ENCODE results near the gene RETREG2.

Gene RETREG2

DNA sequence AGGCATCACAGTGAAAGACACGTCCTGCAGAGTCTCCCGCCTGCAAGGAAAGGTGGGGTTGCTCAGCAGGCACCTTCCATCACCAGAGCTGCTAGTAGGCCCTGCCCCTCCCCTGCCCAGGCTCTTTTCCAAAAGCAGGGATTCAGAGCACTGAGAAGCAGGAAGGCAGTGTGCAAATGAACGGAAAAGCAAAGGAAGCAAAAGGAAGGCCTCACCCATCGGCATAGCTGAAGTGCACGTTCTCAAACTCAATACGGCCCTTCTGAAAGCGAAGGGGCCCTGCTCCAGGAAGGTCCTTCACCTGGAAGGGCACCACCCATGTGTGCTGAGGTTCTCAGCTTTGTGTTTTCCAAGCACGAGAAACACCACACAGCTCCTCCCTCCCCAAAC lies 34.9 kb downstream of the RETREG2 start:
- no peak overlapping the region for H3K27ac ChIP-seq
- peaks cover 47% of the 10 kb centered on the region for H3K4me1 ChIP-seq
- peaks cover 76% of the 10 kb centered on the region for H3K36me3 ChIP-seq
- H3K4me2 ChIP-seq: no peak overlapping the region
- TF ChIP-seq Cebpa-rat (IDR thresholded peaks at IDR 0.05): no peak
- H3K9me3 ChIP-seq: no peaks in the 10 kb centered on the region
- no peaks in the 10 kb centered on the region for H3K27me3 ChIP-seq
- peaks cover 2% of the 10 kb centered on the region; the same call in 1 of the 2 replicates for H4K20me1 ChIP-seq
- H3K9ac ChIP-seq: no peak overlapping the region
- no peak overlapping the region for H3K4me3 ChIP-seq

GRCh38 chr2:219213486-219214071 lies 35.5 kb downstream of the RETREG2 start:
- peaks cover 71% of the 10 kb centered on the region for H3K36me3 ChIP-seq
- no peak overlapping the region for H3K4me3 ChIP-seq
- H4K20me1 ChIP-seq: peaks cover 5% of the 10 kb centered on the region; the same call in 1 of the 2 replicates
- H3K9me3 ChIP-seq: no peaks in the 10 kb centered on the region
- no peak overlapping the region for H3K9ac ChIP-seq
- H3K27me3 ChIP-seq: no peaks in the 10 kb centered on the region
- no peak overlapping the region for H3K4me2 ChIP-seq
- no peak overlapping the region for H3K27ac ChIP-seq
- H3K4me1 ChIP-seq: peaks cover 47% of the 10 kb centered on the region
- TF ChIP-seq Cebpa-rat (IDR thresholded peaks at IDR 0.05): no peak

DNA sequence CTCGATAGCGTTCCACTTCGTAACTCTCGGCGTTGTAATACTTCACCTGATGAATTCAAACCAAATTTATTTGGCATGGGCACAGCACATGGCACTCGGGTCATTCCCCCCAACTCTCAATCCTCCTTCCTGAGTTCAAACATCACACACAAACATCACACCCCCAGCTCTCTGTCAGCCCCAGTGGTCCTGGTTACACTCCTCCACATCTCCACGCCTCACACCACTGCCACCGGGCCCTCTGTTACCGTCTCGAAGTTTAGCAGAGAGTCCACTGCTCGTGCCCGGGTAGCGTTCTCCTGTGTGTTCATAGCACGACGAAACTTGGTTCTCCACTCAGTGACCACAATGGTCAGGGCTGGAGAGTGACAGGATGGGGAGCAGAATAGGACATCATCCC lies 36.1 kb downstream of the RETREG2 start:
- no peak for TF ChIP-seq Cebpa-rat (IDR thresholded peaks at IDR 0.05)
- Histone ChIP-seq H3K27ac (no peak overlapping the region), H3K4me2 (no peak overlapping the region), H3K4me3 (no peak overlapping the region), H3K9ac (no peak overlapping the region), H3K36me3 (peaks cover 65% of the 10 kb centered on the region), H3K4me1 (peaks cover 45% of the 10 kb centered on the region), H3K27me3 (no peaks in the 10 kb centered on the region), H3K9me3 (no peaks in the 10 kb centered on the region), H4K20me1 (peaks cover 6% of the 10 kb centered on the region; the same call in 1 of the 2 replicates)

- Histone ChIP-seq H3K9ac (no peak overlapping the region), H3K4me3 (no peak overlapping the region), H3K4me2 (no peak overlapping the region), H3K27ac (no peak overlapping the region), H4K20me1 (peaks cover 12% of the 10 kb centered on the region; the same call in 1 of the 2 replicates), H3K36me3 (peaks cover 64% of the 10 kb centered on the region), H3K4me1 (peaks cover 45% of the 10 kb centered on the region), H3K27me3 (no peaks in the 10 kb centered on the region), H3K9me3 (no peaks in the 10 kb centered on the region)
- no peak for TF ChIP-seq Cebpa-rat (IDR thresholded peaks at IDR 0.05)
These were observed 36.7 kb downstream of the RETREG2 start for GRCh38 chr2:219214786-219215185.

GRCh38 chr2:219215871-219216534 lies 37.9 kb downstream of the RETREG2 start:
- H3K4me1 ChIP-seq: peaks cover 43% of the 10 kb centered on the region
- no peak overlapping the region for H3K27ac ChIP-seq
- peak overlapping the region; percentile 99; the same call in 1 of the 2 replicates for H3K4me2 ChIP-seq
- H3K9ac ChIP-seq: peak overlapping the region; percentile 16; the same call in 1 of the 2 replicates
- no peaks in the 10 kb centered on the region for H3K27me3 ChIP-seq
- H4K20me1 ChIP-seq: peaks cover 18% of the 10 kb centered on the region; the same call in 1 of the 2 replicates
- no peaks in the 10 kb centered on the region for H3K9me3 ChIP-seq
- H3K4me3 ChIP-seq: no peak overlapping the region
- peaks cover 64% of the 10 kb centered on the region for H3K36me3 ChIP-seq
- TF ChIP-seq Cebpa-rat (IDR thresholded peaks at IDR 0.05): no peak

DNA sequence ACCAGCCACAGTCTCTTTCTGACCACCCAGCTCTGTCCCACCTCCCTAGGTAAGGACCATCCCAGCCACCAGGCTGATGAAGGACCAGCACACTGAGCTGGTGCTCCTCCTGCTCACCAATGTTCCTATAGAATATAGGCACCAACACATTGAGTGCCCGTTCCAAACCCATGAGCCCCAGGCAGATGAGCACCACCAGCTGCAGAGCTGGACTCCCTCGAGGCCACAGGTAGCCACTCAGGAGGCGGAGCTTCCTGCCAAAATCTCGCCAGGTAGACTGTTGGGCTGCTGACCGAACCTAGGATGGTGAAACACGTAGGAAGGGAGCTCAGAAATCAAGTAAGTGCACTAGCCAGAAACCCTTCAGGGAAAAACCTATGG lies 38.5 kb downstream of the RETREG2 start:
- peaks cover 43% of the 10 kb centered on the region for H3K4me1 ChIP-seq
- H3K36me3 ChIP-seq: peaks cover 66% of the 10 kb centered on the region
- peak overlapping the region; percentile 99 for H3K4me2 ChIP-seq
- peaks cover 18% of the 10 kb centered on the region; the same call in 1 of the 2 replicates for H4K20me1 ChIP-seq
- no peaks in the 10 kb centered on the region for H3K9me3 ChIP-seq
- H3K27me3 ChIP-seq: no peaks in the 10 kb centered on the region
- no peak overlapping the region; the same call in 1 of the 2 replicates for H3K9ac ChIP-seq
- H3K27ac ChIP-seq: no peak overlapping the region
- no peak overlapping the region for H3K4me3 ChIP-seq
- TF ChIP-seq Cebpa-rat (IDR thresholded peaks at IDR 0.05): no peak

DNA sequence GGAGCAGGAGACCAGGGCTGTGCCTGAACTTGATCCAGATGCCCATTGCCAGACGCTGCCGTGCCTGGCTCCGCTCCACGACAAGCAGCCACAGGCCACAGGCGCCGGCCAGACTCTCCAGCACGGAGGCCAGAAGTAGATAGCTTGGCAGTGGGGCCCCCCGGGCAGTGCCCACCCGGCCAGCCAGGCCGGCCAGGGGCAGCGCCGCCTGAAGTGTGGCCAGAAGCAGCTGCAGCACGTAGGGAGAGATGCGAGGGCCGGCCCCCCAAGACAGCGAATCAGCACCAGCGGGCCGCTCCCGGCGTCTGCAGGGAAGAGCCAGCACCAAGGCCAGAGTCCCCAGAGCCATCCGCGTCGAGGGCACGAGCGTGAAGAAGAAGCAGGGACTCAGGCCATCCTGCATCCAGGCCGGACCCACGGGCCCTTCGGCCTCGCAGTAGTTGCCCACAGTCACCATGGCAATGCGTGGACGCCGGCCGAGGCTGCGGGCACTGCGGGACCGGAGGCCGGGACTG lies 40.2 kb downstream of the RETREG2 start:
- Histone ChIP-seq H3K4me2 (peak overlapping the region; percentile 99), H3K9me3 (no peaks in the 10 kb centered on the region), H3K4me3 (peak overlapping the region; percentile 74), H3K9ac (peak overlapping the region; percentile 82), H3K4me1 (peaks cover 43% of the 10 kb centered on the region), H3K36me3 (peaks cover 70% of the 10 kb centered on the region), H3K27ac (peak overlapping the region; percentile 77), H3K27me3 (no peaks in the 10 kb centered on the region), H4K20me1 (peaks cover 29% of the 10 kb centered on the region)
- no peak for TF ChIP-seq Cebpa-rat (IDR thresholded peaks at IDR 0.05)

- H3K4me3 ChIP-seq: peak within 1 kb of the TSS; percentile 74
- peak within 1 kb of the TSS; percentile 99 for H3K4me2 ChIP-seq
- H3K27me3 ChIP-seq: no peaks in the 10 kb centered on the region
- H3K4me1 ChIP-seq: peaks cover 43% of the 10 kb centered on the region
- peaks cover 33% of the 10 kb centered on the region for H4K20me1 ChIP-seq
- peaks cover 70% of the 10 kb centered on the region for H3K36me3 ChIP-seq
- no peak for TF ChIP-seq Cebpa-rat (IDR thresholded peaks at IDR 0.05)
- no peaks in the 10 kb centered on the region for H3K9me3 ChIP-seq
- H3K9ac ChIP-seq: peak within 1 kb of the TSS; percentile 82
- H3K27ac ChIP-seq: peak within 1 kb of the TSS; percentile 77
These were observed 40.9 kb downstream of the RETREG2 start, which contains the start of gene ABCB6 for GRCh38 chr2:219218732-219219701. TSS of gene ABCB6 (minus strand) at chr2:219218958. CDS start at chr2:219218673, 285 bp downstream.

DNA sequence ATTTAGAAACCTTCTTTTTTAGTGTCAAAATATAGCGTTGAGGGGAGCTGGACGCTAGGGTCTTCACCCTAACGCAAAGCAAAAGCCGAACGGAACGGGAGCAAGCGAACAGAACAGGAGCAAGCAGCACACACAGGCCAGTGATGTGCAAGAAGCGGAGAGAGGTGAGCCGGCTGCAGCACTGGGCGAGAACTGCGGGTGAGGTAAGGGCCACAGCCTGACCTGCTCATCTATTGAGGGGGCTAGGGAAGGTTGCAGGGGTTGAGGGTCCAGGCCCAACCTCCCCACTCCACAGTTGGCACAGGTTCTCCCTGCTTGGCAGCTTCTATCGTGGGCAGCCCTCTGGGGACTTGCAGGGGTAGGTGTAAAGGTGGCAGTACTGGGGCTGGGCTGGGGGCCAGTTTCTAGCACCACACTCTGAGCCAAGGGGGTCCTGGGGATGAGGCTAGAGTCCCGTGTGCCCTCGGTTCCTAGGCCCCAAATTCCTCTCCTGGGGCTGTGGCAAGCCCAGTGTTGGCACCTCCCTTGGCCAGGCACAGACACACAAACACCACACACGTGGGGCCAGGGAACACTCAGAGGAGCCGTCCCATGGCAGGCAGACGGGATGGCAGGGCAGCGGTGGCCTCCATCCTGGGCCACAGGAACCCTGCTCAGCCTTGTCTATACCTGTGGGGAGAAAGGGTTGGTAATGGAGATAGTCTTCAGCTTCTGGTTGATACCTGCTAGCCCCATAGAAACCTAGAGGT lies 41.9 kb downstream of the RETREG2 start:
- Histone ChIP-seq H3K9me3 (no peaks in the 10 kb centered on the region), H3K27ac (no peak overlapping the region), H3K4me3 (no peak overlapping the region), H3K4me2 (peak overlapping the region; percentile 99), H3K27me3 (no peaks in the 10 kb centered on the region), H4K20me1 (peaks cover 40% of the 10 kb centered on the region), H3K36me3 (peaks cover 70% of the 10 kb centered on the region), H3K9ac (peak overlapping the region; percentile 82; the same call in 1 of the 2 replicates), H3K4me1 (peaks cover 45% of the 10 kb centered on the region)
- TF ChIP-seq Cebpa-rat (IDR thresholded peaks at IDR 0.05): no peak
